GM12875 (cell line): Measurements from ENCODE around the gene POU2F1.

Experiments
- H3K4me3 ChIP-seq: one replicate; pipeline ENCODE4 v1.5.1; 2011; ENCODE audit warnings: low read depth, low read length, control low read depth
- TF ChIP-seq, protein P1 (sequence below): IDR thresholded peaks from 2 replicates; pipeline ENCODE4 v1.5.1; 2011; ENCODE audit warnings: low read depth, mild to moderate bottlenecking, control low read depth, inconsistent platforms, low read length, moderate library complexity, borderline replicate concordance; ENCODE audit not compliant: insufficient read depth

POU2F1 gene

DNA sequence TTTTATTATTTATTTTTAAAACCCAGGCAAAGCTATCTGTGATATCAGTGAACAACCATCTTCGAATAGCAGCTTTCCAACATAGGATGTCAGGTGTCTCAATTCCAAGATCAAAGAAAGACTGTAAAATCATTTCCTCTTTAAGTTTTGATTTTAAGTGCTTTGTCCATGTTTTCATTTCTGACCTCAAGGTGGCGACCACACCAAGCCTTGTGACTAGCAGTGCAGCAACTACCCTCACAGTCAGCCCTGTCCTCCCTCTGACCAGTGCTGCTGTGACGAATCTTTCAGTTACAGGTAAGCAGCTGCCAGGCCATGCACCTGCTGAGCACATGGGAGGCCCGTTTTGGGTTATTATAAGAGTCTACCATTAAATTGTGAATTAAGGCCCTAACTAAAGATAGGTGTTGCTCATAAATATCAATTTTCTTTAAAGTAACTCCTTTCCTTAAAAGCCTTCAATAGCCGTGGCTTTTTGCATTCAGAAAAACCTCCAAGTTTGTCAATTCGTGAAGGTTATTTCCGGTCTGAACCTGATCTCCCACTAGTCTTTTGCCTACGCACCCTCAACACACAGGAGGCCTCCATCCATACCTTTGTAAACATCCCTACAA, 180.7 kb downstream of the POU2F1 start:
- H3K4me3 ChIP-seq: no peak overlapping the region
- TF ChIP-seq, protein P1, sequence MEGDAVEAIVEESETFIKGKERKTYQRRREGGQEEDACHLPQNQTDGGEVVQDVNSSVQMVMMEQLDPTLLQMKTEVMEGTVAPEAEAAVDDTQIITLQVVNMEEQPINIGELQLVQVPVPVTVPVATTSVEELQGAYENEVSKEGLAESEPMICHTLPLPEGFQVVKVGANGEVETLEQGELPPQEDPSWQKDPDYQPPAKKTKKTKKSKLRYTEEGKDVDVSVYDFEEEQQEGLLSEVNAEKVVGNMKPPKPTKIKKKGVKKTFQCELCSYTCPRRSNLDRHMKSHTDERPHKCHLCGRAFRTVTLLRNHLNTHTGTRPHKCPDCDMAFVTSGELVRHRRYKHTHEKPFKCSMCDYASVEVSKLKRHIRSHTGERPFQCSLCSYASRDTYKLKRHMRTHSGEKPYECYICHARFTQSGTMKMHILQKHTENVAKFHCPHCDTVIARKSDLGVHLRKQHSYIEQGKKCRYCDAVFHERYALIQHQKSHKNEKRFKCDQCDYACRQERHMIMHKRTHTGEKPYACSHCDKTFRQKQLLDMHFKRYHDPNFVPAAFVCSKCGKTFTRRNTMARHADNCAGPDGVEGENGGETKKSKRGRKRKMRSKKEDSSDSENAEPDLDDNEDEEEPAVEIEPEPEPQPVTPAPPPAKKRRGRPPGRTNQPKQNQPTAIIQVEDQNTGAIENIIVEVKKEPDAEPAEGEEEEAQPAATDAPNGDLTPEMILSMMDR: peak; percentile 45; the same call in 1 of the 2 replicates

DNA sequence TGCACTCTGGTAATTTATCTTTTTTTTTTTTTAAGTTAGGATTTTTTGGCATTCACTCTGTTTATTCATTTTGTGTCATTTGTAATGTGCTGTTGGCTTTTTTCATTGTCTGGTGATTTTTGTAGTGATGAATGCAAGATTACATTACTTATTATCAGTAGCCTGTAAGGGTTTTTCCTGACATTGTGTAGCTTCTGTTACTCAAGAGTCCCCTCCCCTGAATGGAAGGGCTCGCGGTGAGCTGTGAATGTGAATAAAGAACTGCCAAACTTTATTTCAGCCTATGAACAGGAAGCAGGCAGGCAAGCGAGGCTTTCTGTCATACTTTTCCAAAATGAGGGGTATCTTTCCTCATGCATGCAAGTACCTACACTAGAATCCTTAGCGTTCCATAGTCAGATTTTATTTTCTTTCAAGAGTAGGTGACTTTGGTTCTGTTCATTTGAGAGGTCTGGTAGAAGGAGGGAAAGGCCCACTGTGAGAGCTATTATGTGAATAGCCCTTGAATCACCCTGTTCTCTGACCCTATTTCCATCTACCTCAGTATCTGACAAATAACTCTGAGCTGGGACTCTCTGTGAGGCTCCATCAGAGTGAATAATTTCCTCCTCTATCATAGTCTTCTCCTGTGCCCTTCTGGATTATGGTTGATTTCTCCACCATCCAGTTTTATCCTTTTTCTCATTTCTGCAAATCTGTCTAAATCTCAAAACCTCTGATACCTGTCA, 183.6 kb downstream of the POU2F1 start:
- no peak overlapping the region for H3K4me3 ChIP-seq
- TF ChIP-seq, protein P1: no peak

DNA sequence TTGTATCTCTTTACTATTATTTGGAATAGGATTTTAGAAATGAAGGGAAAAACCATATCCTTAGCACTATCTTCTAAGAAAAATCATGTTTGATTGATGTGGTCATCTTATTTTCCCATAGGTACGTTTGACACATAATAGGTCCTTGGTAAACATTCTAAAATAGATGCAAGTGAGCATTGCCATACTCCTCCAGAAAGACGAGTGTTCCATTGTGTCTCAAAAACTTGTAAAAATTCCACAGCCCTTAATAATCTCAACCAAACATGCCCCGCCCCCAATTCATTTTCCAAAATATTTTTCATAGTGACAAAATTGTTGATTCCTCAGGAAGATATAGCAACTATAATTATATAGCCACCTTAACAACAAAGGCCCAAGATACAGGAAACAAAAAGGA, 184.2 kb downstream of the POU2F1 start:
- TF ChIP-seq, protein P1: no peak
- no peak overlapping the region for H3K4me3 ChIP-seq

DNA sequence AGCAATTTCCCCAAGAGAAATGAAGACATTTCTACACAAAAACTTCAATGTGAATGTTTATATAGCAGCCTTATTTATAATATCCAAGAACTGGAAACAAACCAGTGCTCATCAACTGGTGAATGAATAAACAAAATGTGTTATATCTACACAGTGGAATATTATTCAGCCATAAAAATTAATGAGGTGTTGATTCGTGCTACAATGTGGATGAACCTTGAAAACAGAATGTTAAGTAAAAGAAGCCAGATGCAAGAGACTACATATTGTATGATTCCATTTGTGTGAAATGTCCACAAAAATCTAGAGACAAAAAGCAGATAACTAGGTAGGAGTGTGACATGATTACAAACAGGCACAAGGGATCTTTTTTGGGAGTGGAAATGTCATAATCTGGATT, 187.7 kb downstream of the POU2F1 start:
- TF ChIP-seq, protein P1: no peak
- no peak overlapping the region for H3K4me3 ChIP-seq

DNA sequence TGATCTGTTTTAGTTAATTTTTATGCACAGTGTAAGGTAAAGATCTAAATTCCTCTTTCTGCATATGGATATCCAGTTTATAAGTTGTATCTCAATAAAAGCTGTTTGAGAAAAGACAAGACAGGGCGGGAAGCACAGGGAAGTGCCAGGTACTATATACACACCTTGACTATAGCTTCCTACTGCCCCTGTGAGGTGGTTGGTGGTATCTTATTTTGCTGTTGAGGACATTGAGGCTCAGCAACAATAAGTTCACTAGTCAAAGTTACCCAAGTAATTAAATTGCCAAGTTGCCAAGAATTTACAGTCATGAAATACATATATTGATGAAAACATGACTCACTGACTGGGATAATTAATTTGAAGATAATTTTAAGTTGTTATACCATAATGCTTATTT, 188.5 kb downstream of the POU2F1 start:
- no peak overlapping the region for H3K4me3 ChIP-seq
- TF ChIP-seq, protein P1: peak; percentile 17; the same call in 1 of the 2 replicates

DNA sequence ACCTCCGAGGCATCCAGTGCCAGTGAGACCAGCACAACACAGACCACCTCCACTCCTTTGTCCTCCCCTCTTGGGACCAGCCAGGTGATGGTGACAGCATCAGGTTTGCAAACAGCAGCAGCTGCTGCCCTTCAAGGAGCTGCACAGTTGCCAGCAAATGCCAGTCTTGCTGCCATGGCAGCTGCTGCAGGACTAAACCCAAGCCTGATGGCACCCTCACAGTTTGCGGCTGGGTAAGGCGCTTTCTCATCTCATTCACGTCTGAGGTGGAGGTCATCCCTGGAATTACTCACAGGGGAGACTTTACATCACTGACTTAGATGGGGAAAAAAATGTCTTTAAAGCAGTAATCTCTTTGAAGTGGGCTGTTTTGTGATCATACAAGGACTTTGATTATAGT, 191.4 kb downstream of the POU2F1 start:
- H3K4me3 ChIP-seq: no peak overlapping the region
- TF ChIP-seq, protein P1: no peak

DNA sequence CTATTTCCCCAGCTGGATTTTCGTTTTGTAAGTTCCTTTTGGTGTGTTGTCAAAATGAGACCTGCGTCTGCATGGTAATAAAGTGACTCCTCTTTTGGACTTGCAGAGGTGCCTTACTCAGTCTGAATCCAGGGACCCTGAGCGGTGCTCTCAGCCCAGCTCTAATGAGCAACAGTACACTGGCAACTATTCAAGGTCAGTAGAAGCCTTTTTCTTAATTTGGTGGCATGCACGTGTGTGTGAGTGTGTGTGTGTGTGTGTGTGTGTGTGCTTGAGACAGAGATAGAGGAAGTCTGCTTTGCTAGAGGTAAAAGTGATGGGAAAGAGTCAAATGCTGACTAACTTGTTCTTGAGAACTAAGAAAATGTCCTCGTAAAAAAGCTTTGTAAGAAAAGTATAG, 192.2 kb downstream of the POU2F1 start:
- H3K4me3 ChIP-seq: no peak overlapping the region
- TF ChIP-seq, protein P1: no peak
